HG03103 (cell line): ENCODE data around the gene ANAPC15.
"Not testable (repeated sequence)": the region's sequence is repeated elsewhere in the genome, so short reads cannot be mapped to it uniquely, and the experiment has no call there.

ENCODE experiments used
- ATAC-seq: cut with Tn5 transposase; IDR thresholded peaks from one replicate; pipeline ENCODE4 v1.9.1; 2021; ENCODE audit warnings: low read depth; ENCODE audit not compliant: unreplicated experiment

The ANAPC15 gene

DNA sequence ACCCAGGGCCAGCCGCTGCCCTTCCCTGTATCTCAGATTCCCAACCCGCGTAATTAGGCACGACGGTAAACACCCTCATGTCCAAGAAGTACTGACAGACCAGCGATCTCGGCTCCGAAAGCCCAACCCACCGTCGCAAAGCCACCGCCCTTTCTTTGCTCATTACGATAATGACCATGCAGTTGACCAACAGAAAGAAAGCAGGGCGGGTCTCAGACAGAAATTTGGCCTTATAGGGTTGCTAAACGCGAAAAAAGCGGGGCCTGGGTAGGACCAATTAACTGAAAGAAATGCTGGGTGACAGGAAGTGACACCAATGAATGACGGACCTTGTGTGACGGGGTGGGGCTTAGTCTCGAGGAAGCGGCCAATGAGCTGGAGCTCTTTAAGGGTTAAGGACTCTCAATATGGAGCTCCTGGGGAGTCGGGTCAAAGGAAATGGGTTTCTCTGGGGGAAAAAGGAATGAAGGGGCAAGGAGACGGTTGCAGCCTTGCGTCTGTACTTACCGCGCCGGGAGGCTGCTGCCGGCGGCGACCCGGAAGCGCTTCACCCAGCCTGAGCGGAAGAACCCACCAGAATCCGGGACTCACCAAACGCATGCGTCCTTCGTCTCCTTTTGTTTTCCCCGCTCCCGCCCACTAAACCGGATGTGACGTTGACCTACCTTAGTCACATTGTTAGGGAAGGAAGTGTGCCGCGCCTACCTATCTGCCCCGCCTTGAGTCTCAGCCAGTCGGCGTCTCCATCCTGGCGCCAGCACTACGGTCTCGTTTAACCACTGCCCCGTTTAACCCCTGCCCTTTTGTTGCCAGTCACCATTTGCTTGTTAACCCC, at the start of gene ANAPC15:
Gene ANAPC15 (minus strand): TSS at position 553 of the 835 bp plus-strand sequence. CDS start 1,419 bp downstream, outside the sequence.
- peak; percentile 89 for ATAC-seq

DNA sequence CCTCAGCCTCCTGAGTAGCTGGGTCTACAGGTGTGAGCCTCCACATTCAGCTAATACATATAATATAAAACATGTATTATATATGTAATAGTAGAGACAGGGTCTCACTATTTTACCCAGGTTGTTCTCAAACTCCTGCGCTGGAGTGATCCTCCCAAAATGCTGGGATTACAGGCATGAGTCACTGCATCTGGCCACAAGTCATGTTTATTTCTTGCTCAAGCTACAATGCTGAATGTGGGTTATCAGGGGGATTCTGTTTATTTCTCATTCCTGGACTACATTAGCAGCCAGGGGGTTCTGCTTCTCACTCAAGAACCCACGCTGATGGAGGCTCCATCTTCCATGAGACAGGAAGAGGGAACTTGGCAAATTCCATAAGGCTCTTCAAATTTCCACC, 47.8 kb upstream of the ANAPC15 start:
- no peak for ATAC-seq

DNA sequence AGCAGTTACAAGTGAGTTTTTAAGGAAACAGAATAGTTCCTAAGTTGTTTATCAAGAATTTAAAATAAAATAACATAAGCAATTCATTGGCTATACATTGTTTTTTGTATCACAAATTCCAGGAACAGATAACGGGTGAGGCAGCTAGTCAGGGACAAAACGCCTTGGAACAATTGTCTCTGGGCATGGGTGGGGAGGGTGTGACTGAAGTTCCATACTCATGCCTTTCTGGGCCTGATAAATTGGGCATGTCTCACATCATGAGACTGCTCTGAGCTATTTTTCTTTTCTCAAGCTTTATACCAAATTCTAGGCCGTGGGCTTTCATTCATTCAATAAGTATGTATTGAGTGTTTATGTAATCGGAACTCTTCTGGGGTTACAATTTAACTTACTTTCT, 44.6 kb upstream of the ANAPC15 start:
- ATAC-seq, result no peak

DNA sequence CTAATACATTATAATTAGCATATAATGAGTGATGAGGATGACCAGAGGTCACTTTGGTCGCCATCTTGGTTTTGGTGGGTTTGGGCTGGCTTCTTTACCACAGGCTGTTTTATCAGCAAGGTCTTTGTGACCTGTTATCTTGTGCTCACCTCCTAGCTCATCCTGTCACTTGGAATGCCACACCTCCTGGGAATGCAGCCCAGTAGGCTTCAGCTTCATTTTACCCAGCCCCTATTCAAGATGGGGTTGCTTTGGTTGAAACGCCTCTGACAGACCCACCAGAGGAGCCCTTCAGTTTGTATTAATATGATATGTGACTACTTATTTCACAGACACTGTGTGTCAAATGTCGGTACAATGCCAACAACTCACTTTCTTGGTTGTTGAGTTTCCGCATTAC, 43.3 kb upstream of the ANAPC15 start:
- ATAC-seq, result no peak

DNA sequence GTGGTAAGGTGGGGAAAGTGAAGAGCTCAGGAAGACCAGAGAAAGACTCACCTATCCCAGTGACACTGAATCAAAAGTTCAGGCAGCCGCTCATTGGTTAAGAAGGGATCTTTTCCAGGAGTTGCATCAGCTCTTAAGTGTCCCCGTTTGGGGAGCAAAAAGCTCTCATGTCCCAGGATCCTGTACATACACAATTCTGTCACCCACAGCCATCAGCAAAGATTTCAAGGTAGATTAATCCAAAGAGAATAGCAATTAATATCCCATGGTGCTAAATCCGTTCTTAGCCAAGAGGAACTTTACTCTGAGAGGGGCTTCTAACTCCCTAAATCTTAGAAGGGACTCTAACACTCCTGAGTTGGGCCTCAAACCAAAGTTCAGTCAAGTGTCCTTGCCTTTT, 42.3 kb upstream of the ANAPC15 start:
- no peak for ATAC-seq

DNA sequence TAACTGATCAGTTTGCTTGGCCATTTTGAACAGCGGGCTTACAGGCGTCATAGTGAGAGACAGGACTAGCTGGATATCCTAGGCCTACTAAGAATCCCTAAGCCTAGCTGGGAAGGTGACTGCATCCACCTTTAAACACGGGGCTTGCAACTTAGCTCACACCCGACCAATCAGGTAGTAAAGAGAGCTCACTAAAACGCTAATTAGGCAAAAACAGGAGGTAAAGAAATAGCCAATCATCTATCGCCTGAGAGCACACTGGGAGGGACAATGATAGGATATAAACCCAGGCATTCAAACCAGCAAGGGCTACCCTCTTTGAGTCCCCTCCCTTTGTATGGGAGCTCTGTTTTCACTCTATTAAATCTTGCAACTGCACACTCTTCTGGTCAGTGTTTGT, 41.4 kb upstream of the ANAPC15 start:
- ATAC-seq, result not testable (repeated sequence)

DNA sequence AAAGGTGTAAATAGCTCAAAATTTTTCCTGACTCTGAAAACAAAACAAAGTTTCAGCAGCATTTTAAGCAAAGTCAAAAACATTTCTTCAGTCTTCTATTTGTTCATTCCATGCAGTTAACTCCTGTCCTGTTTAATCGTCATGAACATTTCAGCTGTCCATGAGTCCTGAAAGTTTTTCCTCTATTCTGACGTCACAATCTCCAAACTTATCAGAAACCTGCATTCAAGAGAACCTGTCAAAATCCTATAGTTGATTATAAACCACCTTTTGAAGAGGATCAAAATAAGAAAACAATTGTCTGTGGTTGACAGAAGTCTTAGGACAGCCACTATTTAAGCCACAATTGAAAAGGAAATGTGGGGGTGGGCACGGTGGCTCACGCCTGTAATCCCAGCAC, 38.4 kb upstream of the ANAPC15 start:
- ATAC-seq, result no peak

DNA sequence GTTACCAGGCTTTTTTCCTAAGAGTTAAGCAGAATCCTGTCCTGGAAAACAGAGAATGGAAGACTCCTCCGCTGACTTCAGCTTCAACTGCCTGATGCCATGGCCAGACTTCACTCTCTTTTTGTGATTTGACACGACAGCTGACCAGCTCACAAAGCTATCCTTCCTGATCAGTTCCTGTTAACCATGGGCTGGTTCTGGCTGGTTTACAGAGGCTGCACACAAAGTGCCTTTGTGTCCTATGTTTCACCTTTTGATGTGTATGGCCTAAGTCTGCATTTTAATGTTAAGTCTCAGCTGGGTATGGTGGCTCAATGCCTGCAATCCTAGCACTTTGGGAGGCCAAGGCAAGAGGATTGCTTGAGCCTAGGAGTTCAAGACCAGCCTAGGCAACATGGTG, 34.1 kb upstream of the ANAPC15 start:
- ATAC-seq, result no peak

DNA sequence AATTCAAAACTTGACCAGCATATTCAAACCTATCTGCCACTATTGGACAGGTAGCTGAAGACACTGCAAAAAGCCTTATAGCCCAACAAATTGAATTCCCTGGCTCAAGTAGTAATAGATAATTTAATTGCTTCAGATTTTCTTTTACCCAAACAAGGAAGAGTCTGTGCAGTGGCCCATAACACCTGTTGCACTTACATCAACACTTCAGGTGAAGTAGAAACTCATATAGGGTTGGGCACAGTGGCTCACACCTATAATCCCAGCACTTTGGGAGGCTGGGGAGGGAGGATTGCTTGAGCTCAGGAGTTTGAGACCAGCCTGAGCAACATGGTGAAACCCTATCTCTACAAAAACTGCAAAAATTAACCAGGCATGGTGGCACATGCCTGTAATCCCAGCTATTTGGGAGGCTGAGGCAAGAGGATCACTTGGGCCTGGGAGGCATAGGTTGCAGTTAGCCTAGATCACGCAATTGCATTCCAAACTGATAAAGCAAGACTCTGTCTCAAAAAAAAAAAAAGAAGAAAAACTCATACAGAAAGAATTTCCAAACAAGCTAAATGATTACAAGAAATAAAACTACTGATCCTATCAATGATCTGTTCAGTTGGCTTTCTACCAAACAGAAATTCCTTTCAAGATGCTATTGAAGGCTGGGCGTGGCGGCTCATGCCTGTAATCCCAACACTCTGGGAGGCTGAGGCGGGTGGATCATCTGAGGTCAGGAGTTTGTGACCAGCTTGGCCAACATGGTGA, 32.5 kb upstream of the ANAPC15 start:
- no peak for ATAC-seq

DNA sequence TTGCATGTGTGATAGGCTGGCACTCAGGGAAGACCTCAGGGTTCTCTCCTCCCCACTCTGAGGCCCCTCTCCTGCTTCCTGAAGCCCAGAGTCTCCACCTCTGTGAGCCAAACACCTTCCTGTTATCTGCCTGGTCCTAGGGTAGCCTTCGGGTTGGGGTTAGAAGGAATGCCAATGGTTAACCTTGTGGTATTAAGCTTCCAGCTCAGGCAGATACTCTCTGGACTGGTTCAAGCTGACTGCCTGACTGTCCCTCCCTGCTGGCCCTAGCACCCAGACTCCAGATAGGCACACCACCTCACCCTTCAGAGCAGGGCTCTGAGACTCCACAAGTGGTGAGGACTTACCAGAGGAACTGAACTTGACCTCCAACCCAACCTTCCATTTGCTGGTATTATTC, 30.0 kb upstream of the ANAPC15 start:
- ATAC-seq, result not testable (repeated sequence)

DNA sequence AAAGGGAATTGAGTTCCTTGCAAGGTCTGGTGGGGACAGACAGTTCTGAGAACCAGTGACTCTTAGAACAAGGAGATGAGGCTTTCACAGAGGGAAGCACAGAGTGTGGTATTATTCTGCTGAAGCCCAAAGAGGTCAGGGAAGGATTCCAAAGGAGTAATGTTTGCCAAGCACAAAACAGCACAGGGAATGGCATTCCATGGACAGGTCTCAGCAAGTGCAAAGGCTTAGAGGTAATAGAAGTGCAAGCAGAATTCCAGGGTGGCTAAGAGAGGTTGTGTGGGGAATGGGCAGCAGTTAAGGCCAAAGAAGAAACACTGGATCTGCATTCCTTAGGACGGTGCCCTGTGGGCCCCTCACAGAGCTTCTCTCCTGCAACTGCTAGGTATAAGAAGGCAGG, 29.6 kb upstream of the ANAPC15 start:
- ATAC-seq, result not testable (repeated sequence)

DNA sequence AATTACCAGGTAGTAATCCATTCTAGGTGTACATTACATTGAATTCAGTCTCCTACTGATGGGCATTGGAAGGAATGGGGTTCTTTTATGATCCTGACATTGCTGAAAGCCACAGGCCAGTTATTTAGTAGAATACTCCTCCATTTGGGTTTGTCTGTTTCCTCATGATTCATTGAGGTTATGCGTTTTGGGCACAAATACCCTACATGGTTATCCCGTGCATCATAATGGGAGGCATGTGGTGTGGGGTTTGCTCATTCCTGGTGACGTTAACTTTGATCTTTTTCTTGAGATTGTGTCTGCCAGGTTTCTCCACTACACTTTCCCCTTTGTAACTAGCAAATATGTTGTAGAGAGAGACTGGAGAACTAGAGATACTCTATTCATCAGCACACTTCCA, 28.6 kb upstream of the ANAPC15 start:
- no peak for ATAC-seq

DNA sequence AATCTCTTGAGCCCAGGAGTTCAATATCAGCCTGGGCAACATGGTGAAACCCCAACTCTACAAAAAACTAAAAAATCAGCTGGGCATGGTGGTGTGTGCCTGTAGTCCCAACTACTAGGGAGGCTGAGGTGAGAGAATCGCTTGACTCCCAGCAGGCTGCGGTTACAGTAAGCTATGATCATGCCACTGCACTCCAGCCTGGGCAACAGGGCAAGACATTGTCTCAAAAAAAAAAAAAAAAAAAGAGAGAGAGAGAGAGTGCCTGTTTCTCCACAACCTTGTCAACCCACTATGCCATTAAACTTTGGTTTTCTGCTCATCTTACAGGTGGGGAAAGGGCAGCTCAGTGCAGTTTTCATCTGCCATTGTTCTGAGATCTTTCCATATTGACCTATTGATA, 28.2 kb upstream of the ANAPC15 start:
- no peak for ATAC-seq

DNA sequence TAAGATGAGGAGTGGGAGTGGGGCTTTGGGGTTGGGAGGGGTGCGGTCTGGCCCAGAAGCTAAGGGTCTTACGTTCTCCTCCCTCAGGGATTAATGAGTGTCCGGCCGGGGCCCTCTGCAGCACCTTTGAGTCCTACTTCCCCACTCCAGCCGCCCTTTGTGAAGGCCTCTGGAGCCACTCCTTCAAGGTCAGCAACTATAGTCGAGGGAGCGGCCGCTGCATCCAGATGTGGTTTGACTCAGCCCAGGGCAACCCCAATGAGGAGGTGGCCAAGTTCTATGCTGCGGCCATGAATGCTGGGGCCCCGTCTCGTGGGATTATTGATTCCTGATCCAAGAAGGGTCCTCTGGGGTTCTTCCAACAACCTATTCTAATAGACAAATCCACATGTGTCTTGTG, 27.0 kb upstream of the ANAPC15 start:
- no peak for ATAC-seq

DNA sequence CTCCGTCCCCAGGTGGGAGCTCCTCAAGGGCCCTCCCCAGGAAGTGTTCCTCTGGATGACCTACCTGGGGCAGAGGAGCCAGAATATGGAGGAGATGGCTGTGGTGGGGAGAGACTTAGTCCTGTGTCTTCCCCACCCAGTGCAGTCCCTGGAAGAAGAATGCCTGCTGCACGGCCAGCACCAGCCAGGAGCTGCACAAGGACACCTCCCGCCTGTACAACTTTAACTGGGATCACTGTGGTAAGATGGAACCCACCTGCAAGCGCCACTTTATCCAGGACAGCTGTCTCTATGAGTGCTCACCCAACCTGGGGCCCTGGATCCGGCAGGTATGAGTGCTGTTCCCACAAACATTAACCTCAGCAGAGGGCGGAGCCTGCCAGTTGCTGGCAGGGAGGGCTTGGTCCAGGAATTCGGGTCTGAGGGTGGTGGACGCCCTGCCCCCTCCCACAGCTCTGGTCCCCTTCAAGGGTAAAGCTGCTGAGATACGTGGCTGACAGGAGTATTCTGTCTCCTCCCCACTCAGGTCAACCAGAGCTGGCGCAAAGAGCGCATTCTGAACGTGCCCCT, 26.4 kb upstream of the ANAPC15 start:
- ATAC-seq, result no peak

DNA sequence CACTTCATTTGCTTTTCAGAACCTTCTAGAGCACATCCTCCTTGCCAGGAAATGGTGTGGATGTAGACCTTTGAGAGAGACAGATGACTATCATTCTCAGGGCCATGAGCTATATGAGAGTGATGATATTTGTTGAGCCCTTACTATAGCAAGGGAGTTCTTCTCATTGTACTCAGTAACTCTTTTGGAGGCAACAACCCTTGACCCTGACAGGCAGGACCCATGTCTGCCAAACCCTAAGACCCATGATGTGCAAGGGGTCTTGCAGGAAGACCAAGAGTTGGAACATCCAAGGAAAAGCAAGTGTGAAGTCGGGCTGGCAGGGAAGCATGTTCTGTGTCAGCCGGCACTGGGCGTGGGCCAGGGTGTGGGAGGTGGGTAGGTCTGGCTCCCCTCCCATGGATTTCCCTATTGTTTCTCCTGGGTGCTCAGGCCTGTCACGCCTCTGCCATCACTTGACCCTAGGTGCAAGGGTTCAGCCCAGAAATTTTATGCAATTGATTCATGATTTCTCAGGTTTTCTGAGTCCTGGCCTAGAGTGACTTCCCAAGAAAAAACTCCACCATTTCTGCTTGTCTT, 24.3 kb upstream of the ANAPC15 start:
- no peak for ATAC-seq

DNA sequence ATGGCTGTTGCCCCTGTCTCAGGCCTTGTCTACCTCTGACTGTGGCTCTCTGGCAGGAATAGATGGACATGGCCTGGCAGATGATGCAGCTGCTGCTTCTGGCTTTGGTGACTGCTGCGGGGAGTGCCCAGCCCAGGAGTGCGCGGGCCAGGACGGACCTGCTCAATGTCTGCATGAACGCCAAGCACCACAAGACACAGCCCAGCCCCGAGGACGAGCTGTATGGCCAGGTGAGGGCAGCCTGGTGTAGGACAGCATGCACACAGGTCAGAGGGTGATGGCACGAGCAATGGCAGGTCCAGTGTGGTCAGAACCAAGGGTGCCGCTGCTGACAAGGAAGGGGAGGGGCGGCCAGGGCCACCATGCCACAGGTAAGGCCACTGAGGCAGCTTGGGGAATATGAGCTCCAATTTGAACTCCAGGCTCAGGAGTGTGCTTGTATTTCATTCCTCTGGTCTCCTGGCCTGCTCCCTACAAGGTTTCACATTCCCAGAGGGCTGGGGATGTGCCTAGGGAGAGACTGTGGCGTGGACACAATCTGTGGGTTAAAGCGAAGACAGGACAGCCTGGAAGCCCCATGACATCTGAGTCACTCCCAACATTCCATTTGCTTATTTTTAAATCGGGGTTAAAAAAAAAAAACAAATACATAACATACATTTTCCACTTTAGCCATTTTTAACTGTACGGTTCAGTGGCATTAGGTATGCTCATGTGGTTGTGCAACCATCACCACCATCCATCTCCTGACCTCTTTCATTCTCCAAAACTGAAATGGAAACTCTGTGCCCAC, 23.6 kb upstream of the ANAPC15 start:
- no peak for ATAC-seq

DNA sequence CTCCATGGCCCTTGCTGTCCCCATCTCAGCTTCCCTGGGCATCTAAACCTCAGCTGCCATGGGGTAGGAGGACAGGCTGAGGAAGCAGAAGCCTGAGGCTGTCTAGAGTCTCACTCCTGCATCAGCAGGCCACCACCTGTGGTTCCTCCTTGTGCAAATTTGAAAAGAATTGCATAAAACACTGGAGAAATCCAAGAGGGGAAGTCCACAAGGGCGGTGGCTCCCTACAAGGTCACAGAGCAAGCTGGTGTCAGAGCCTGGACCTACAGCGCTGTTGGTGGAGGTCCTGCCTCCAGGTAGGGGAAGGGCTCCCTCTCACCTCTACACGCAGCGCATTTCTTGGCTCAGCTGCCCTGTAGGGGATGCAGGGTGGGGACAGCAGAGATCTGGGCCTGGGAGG, 23.0 kb upstream of the ANAPC15 start, which contains the start of gene FOLR3:
Gene FOLR3 (plus strand): TSS at position 253 of the 400 bp plus-strand sequence. CDS start 228 bp downstream, outside the sequence.
- not testable (repeated sequence) for ATAC-seq

DNA sequence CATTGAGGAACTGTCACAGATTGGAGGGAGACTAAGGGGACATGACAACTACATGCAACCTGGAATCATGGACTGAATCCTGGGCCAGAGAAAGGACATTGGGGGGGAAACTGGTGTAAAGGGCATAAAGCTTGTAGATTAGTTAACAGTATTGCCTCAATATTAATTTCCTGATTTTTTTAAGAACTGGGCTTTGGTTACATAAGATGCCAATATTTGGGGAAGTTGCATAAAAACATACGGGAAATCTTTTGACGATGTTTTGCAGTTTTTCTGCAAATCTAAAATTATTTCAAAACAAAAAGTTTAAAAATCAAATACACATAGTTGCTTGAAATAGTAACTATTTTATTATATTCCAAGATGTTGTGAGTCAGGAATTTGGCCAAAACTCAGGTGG, 20.2 kb upstream of the ANAPC15 start:
- ATAC-seq, result no peak

DNA sequence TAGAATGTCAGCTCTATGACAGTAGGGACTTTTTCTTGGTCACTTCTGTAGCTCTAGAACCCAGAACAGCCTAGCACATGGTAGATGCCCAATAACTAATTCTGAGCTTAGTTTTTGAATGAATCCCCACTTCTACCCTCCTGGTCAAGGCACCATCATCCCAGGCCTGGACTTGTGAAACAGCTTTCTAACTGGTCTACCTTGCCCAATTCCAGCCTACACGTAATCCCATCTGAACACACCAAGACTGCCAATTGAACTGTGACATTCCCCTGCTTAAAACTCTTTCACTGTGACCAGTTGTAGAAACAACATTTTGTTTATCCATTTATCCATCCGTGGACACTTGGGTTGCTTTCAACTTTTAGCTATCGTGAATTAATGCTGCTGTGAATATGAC, 16.9 kb upstream of the ANAPC15 start:
- ATAC-seq, result no peak
